Activated CD8-positive, alpha-beta memory T cell treated with anti-CD3 and anti-CD28 coated beads for 24 hours (primary cell): ENCODE data around the gene PDPK1.
A peak's percentile ranks its signal among the peaks of the same experiment; 100 is the strongest.
"Not testable (repeated sequence)": the region's sequence is repeated elsewhere in the genome, so short reads cannot be mapped to it uniquely, and the experiment has no call there.

Experiments
- DNase-seq: peaks from one replicate; pipeline ENCODE4 v3.0.0-alpha.2; 2020

Gene PDPK1

DNA sequence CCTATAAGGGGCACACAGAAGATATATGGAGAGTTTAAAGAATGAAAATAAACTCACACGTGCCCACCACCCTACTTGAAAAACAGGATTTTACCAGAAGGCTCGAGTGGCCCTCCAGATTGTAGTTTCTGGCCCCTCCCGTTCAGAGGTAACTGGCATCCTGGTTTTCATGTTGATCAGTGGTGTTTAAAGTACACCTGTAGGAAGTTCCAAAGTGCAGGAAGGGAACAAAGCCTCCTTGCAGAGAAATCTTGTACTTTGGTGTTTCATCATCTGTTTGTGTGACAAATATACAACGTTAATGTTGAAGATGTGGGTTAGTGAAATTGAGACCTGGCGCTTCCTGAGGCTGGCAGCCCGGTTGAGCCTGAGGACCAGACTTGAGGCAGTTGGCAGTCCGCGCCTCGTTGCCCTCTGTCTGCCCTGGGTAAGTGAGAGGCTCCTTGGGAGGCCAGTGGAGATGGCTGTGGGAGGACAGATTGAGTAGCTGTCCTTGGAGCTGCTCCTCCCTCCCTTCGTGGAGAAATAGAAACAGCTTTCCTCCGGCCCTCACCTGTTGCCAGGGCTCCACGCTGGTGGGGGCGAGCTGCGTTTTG lies 12.6 kb downstream of the PDPK1 start:
- not testable (repeated sequence) for DNase-seq

- not testable (repeated sequence) for DNase-seq
Observed at GRCh38 chr16:2551420-2551889, 13.6 kb downstream of the PDPK1 start.

GRCh38 chr16:2554709-2555425 lies 17.0 kb downstream of the PDPK1 start:
- not testable (repeated sequence) for DNase-seq

DNA sequence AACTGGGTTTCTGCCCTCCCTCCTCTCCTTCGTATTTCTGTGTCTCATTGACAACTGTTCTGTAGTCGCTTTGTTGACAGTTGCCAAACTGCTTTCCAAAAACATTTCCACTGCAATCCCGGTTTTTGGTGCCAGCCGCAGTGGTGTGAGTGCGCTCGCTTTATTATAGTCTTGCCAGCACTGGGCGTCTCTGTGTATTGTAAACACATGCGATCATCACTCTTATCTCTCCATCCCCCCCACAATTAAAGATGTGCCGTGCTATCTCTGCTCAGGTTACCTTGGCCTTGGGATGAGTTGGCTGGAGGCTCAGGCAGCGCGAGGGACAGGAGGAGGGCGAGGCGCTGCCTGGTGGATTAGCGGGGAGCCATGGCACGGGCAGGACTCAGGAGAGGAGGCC lies 19.3 kb downstream of the PDPK1 start:
- DNase-seq = not testable (repeated sequence)

DNA sequence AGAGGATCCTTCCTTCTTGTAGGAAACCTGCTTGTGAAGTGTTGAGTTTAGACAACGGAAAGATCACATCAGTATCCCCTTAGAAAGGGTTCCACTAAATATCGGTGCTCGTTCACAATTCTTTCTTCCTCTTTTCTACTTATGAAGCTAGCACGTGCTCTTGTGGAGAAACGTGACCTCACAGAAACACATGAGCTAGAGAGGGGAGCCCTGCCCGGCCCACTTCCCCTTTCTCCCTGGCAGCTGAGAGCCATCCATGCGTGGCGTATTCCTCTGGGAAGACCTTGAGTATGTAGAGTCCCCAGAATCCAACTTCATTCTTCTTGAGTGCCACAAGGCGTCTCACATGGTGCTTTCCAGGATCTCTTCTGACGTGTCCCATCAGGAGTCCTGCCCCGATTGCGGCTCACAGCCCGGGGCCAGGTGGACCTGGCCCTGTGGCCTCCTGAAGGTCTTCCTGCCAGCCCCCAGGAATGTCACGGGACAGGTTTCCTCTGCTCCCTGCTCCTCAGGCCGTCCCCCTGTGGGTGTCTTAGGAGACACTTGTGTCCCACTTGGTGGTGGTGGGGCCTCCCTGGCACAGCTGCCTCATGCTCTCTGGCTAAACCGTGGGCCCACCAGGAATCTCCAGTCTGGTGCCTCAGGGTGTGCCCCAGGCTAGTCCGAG lies 22.4 kb downstream of the PDPK1 start:
- not testable (repeated sequence) for DNase-seq

GRCh38 chr16:2560798-2561133 lies 22.9 kb downstream of the PDPK1 start:
- DNase-seq = peak; percentile 68

DNA sequence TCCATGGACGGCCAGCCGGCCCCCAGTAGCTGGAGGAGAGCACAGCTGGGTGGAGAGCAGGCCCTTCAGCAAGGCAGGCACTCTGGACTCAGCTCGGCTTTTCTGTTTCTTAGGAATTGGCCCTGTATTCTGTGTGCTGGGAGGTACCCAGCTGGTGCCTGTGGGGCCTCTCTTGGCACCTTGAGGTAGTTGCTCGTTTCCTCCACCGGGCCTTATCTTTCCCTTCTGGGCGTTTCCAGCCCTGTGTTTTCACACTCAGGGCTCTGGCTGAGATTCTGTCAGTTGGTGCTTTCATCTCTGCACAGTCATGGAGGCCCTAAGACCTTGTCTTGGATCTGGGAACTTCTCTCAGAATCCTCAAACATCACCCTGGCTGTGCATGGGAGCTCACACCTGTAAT lies 29.7 kb downstream of the PDPK1 start:
- DNase-seq = not testable (repeated sequence)

- not testable (repeated sequence) for DNase-seq
Observed at GRCh38 chr16:2568573-2568972, 30.8 kb downstream of the PDPK1 start.

DNA sequence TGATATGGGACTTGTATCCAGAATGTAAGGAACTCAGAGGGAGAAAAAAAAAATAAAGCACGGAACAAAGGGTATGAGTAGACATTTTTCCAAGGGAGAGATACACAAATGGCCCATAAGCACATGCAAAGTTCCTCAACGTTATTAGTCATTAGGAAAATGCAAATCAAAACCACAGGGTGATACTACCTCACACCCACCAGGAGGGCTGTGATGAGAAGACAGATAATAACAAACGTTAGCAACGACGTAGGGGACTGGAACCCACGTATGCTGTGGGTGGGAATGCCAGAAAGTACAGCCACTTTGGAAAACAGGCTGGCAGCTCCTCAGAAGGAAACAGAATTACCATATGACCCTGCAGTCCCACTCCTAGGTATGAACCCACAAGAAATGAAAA lies 34.9 kb downstream of the PDPK1 start:
- DNase-seq = not testable (repeated sequence)

GRCh38 chr16:2575839-2576238 lies 38.0 kb downstream of the PDPK1 start:
- not testable (repeated sequence) for DNase-seq

DNA sequence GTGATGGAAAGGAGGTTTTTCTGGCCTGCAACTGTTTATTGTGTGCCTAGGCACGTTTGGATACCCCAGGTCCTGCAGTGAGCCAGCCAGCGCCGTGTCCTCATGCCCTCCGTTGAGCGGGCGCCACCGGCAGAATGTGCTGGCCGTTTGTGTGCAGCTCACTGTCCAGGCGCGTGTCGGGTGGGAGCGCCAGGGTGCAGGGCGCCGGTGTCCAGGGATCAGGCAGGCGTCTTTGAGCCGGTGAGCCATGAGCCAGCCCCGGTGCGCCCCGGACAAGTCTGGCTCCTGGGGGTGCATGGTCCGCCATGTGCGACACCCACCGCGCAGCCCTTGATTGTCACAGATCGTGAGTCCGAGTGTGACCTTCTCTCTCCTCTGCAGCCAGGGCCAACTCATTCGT lies 39.2 kb downstream of the PDPK1 start:
- DNase-seq = not testable (repeated sequence)

DNA sequence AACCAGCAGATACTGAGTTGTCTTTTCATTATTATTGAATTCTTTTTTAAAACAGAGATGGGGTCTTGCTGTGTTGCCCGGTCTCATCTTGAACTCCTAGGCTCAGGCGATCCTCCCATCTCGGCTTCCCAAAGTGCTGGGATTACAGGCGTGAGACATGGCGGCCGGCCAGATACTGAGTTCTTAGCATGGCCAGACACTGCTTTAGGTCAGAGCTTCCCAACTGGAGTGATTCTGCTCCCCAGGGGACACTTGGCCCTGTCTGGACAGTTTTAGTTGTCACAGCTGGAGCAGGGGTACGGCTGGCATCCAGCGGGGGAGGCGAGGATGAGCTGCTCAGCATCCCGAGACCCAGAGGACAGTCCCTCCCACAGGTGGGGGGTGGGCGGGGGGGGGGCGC lies 41.1 kb downstream of the PDPK1 start:
- DNase-seq = not testable (repeated sequence)

- not testable (repeated sequence) for DNase-seq
Observed at GRCh38 chr16:2580143-2580542, 42.3 kb downstream of the PDPK1 start.

DNA sequence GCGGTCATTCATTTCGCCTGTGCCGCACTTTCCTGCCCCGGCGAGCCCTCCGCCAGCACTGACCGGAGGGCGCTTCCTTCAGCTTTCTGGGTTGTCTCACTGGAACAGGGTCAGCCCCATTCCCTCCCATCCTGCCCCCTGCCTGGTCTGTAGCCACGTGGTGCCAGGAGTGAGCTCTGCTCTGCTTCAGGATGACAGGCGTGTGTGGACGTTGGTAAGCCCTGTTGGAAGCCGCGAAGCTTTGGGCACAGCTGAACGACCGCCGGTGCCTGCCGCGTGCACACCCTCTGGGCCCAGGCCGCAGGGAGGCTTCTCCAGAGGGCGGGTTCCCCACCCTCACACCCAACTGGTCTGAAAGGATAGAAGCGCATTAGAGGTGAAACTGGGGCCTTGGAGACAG lies 43.0 kb downstream of the PDPK1 start:
- not testable (repeated sequence) for DNase-seq

DNA sequence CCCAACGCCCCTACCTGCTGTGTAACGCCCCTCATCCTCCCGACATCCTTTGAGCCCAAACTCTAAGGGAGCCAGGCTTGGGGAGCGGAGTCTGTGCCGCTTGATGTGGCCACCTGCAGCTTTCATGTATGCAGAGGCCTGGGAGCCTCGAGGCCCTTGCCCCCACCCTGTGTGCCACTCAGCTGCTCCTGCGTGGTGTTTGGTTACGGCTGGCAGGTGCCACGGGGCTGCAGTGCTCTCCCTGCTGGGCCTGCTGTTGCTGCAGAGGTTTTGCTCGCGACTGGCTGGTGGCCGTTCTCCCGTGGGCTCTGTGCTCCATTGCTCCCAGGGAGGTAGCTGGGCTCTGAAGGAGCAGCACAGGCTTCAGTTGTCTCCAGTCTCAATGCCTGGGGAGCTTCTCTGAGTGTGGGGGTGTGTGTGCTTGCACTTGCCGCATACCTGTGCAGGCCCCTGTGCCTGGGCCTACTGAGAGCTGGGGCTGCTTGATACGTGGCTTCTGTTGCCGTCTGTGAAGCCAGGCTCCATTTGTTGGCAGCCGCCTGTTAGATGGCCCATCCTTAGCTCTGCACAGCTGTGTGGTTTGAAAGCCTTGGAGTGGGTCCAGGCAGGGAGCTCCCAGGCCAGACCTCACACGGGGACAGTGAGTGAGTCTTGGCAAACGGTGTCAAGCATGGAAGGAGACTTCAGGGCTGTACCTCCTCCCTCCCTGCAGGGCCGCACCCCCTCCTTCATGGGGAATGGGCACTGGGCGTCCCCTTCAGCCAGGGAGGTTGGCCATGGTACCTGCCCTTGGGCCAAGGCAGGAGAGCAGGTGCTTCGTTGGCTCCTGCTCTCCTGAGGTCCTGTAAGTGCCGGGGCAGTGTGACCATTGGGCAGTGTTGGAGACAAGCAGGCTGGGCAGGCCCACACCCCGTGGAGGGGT lies 47.2 kb downstream of the PDPK1 start:
- no peak for DNase-seq

DNA sequence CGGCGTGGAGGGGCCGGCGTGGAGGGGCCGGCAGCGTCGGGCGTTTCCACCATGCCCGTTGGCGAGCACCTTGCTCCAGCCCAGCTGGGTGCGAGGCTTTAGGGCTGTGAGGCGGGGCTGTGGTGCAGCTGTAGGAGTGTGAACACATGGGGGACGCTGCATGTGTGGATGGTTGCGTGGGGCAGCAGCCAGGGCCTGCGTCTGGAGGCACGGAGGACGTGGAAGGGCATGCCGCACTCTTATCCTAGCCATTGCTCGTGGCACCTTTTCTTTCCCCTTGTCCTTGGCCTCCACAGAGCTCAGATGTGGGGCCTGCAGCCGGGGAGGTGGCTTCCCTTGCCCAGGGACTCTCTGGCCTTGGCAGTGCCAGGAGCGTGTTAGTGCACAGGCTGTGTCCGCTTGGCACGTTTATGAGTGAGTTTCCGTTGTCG lies 47.8 kb downstream of the PDPK1 start:
- no peak for DNase-seq

DNA sequence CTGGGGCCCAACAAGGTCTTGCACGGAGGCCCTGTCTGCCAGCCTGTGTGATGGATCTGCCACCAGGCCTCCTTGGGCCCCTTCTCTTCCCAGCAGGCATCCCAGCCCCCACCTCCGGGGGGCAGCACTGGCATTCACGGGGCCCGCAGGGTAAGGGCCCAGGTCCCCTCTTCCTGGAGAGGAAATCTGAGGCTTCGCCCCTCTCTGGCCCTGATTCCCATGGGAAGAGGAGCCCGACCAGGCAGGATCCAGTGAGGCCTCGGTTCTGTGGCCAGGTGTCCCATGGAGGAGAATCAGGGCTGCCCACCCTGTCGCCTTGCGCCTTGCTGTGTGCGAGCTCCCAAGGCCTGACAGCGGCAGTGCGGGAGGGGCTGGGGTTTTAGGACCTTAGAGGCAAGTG lies 48.4 kb downstream of the PDPK1 start:
- DNase-seq = no peak

GRCh38 chr16:2586901-2587480 lies 49.2 kb downstream of the PDPK1 start:
- DNase-seq = no peak

GRCh38 chr16:2587891-2588565 lies 50.2 kb downstream of the PDPK1 start:
- DNase-seq = no peak

- no peak for DNase-seq
Observed at GRCh38 chr16:2591476-2592240, 53.8 kb downstream of the PDPK1 start.

GRCh38 chr16:2592786-2593185 lies 55.0 kb downstream of the PDPK1 start:
- no peak for DNase-seq
